Brain microvascular endothelial cell (primary cell): ENCODE measurements around the gene RPL7L1.
"Not testable (repeated sequence)": the region's sequence is repeated elsewhere in the genome, so short reads cannot be mapped to it uniquely, and the experiment has no call there.

Source experiments
- DNase-seq: peaks from one replicate; pipeline ENCODE4 v3.0.0-alpha.2; 2020
- H3K27ac ChIP-seq: fragments of 250-450 bp; sonication (Bioruptor Pico); 2 replicates; pipeline ENCODE4 v1.5.1; 2020; ENCODE audit warnings: mild to moderate bottlenecking, moderate library complexity
- H3K27me3 ChIP-seq: fragments of 250-450 bp; sonication (Bioruptor Pico); replicated peaks from 2 replicates; pipeline ENCODE4 v1.5.1; 2020; ENCODE audit warnings: mild to moderate bottlenecking
- H3K36me3 ChIP-seq: fragments of 250-450 bp; sonication (Bioruptor Pico); replicated peaks from 2 replicates; pipeline ENCODE4 v1.5.1; 2020; ENCODE audit warnings: mild to moderate bottlenecking
- H3K4me3 ChIP-seq: 2 replicates; pipeline ENCODE4 v1.5.1; 2011; ENCODE audit warnings: low read depth, mild to moderate bottlenecking, control low read depth, low read length, moderate library complexity
- CTCF ChIP-seq: IDR thresholded peaks from 2 replicates; pipeline ENCODE4 v1.5.1; 2011; ENCODE audit warnings: low read depth, mild to moderate bottlenecking, moderate library complexity, low read length, control low read depth, inconsistent platforms; ENCODE audit errors: missing control alignments
- in situ Hi-C: cut with HindIII; loops from 2 replicates; pipeline ENCODE4 v1.10.0; 2017; ENCODE audit warnings: low sequenced_read_pairs, low pct_ligation_motif_present

Gene RPL7L1

GRCh38 chr6:42889815-42890214 lies 10.4 kb downstream of the RPL7L1 start:
- no peak for DNase-seq
- Histone ChIP-seq H3K27me3 (no peaks in the 10 kb centered on the region), H3K4me3 (peak overlapping the region; percentile 97), H3K36me3 (peaks cover 23% of the 10 kb centered on the region), H3K27ac (peak overlapping the region; percentile 85)
- in situ Hi-C loops = no loop called here
- TF ChIP-seq CTCF = no peak

GRCh38 chr6:42890311-42891198 lies 11.1 kb downstream of the RPL7L1 start:
- H3K27me3 ChIP-seq = no peaks in the 10 kb centered on the region
- in situ Hi-C loops = no loop called here
- H3K27ac ChIP-seq = peak overlapping the region; percentile 85
- H3K4me3 ChIP-seq = peak overlapping the region; percentile 97
- no peak for TF ChIP-seq CTCF
- peaks cover 16% of the 10 kb centered on the region for H3K36me3 ChIP-seq
- DNase-seq = peak; percentile 97

- in situ Hi-C loops = no loop called here
- H3K36me3 ChIP-seq = peaks cover 10% of the 10 kb centered on the region
- H3K27ac ChIP-seq = no peak overlapping the region
- DNase-seq = no peak
- H3K4me3 ChIP-seq = peak overlapping the region; percentile 97
- TF ChIP-seq CTCF = no peak
- H3K27me3 ChIP-seq = no peaks in the 10 kb centered on the region
Observed at GRCh38 chr6:42891199-42891722, 11.8 kb downstream of the RPL7L1 start.

- H3K4me3 ChIP-seq, H3K27ac ChIP-seq, DNase-seq, H3K36me3 ChIP-seq, in situ Hi-C loops, H3K27me3 ChIP-seq: not testable (repeated sequence)
Observed at GRCh38 chr6:42894041-42894828, 14.8 kb downstream of the RPL7L1 start.

GRCh38 chr6:42896178-42896719 lies 16.8 kb downstream of the RPL7L1 start:
- no peak overlapping the region for H3K4me3 ChIP-seq
- no peak overlapping the region for H3K27ac ChIP-seq
- H3K36me3 ChIP-seq = no peaks in the 10 kb centered on the region
- H3K27me3 ChIP-seq = no peaks in the 10 kb centered on the region
- DNase-seq = no peak
- in situ Hi-C loops = no loop called here
- TF ChIP-seq CTCF = no peak

- Histone ChIP-seq H3K36me3 (no peaks in the 10 kb centered on the region), H3K27ac (no peak overlapping the region), H3K27me3 (no peaks in the 10 kb centered on the region), H3K4me3 (no peak overlapping the region)
- DNase-seq = peak; percentile 64
- in situ Hi-C loops = no loop called here
- TF ChIP-seq CTCF = peak; percentile 70
Observed at GRCh38 chr6:42898891-42899361, 19.5 kb downstream of the RPL7L1 start.
